ENCODE data around the gene NUDT15. TPM values are rescaled to one million over a fixed set of nuclear protein-coding genes. Genes with fewer than 3 reads are reported as not detected.

Gene NUDT15
- total and polyA plus RNA-seq, 2 of the 8 experiments (the other 6 are each of a cell fraction or from before 2014, with no cell fraction given), result 37.8 to 65.9 TPM

DNA sequence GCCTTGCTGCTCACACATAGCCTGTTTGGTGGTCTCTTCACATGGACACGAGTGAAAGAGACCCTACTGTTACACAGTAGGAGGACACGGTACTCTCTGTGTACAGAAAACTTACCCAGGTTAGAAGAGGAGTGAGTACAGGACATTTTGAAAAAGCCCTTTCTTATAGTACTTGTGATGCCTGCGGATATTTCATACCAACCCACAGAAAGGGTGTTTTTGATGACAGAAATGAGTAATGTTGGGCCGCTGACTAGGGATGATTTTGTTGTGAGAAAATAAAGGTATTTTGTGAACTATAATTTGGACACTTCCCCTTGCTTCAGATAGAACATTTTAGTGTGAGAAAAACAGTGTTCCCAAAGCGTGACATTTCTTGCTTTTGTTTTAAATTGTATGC is 18.2 kb downstream of the NUDT15 start:
- 88% methylated on average over 5 of the region's 5 CpGs; no CpG with 5 or more reads in 1 of the 2 experiments for WGBS, 2 experiments (ENCODE audit: extremely low coverage in 1 of 2, insufficient coverage in 1 of 2, insufficient read length in 1 of 2, insufficient replicate concordance in 2 of 2, low coverage in 1 of 2, low lambda C conversion rate in 2 of 2, missing lambda C conversion rate in 1 of 2)
- no peak overlapping the region for H3K9ac ChIP-seq (replicated peaks in 1 of 4; ENCODE audit: extremely low read depth in 1 of 4, low read depth in 3 of 4, low read length in 3 of 4)
- no peak overlapping the region for H3K14ac ChIP-seq (ENCODE audit: insufficient read length)
- FAIRE-seq (no peak), DNase-seq (ENCODE audit: low read depth in 1 of 2, low spot score in 2 of 2) (no peak)
- H4K20me1 ChIP-seq (replicated peaks in 1 of 2; ENCODE audit: control insufficient read depth in 1 of 2, insufficient read depth in 2 of 2, low read length in 2 of 2), result no peaks in the 10 kb centered on the region
- H2BK120ac ChIP-seq (replicated peaks; ENCODE audit: low read depth, low read length), result no peak overlapping the region
- H2AFZ ChIP-seq (ENCODE audit: low read length), result no peak overlapping the region
- no peak overlapping the region for H3K23ac ChIP-seq (ENCODE audit: insufficient read length)
- H3K9me3 ChIP-seq (ENCODE audit: insufficient read depth in 2 of 2, low read depth in 1 of 2, low read length in 1 of 2), result peaks cover 0 to 8% of the 10 kb centered on the region in 2 experiments; a peak in 1 of 4 replicates
- no peak overlapping the region for H3K18ac ChIP-seq (ENCODE audit: extremely low read depth, low read length)
- H3K4me1 ChIP-seq (replicated peaks in 1 of 4; ENCODE audit: control insufficient read depth in 3 of 4, insufficient read depth in 4 of 4, low read length in 3 of 4), result no peaks in the 10 kb centered on the region
- H3K56ac ChIP-seq (replicated peaks; ENCODE audit: insufficient read length, low read depth, low read length), result no peak overlapping the region
- H3K23me2 ChIP-seq (ENCODE audit: low read depth, low read length), result no peaks in the 10 kb centered on the region
- no peak overlapping the region for H3K27ac ChIP-seq (ENCODE audit: low read depth, low read length)
- ChIA-PET CTCF (ENCODE audit: partially characterized antibody) (no interaction called here), POLR2A (ENCODE audit: partially characterized antibody) (no interaction called here)
- H2BK20ac ChIP-seq (ENCODE audit: low read length), result no peak overlapping the region
- H3K27me3 ChIP-seq (replicated peaks in 1 of 4; ENCODE audit: control insufficient read depth in 3 of 4, extremely low read depth in 1 of 4, insufficient read depth in 3 of 4, low read length in 3 of 4), result no peaks in the 10 kb centered on the region
- no peak overlapping the region for H2BK15ac ChIP-seq (ENCODE audit: low read length)
- H3K79me2 ChIP-seq (ENCODE audit: control insufficient read depth in 1 of 2, insufficient read depth in 2 of 2, low read length in 2 of 2), result no peaks in the 10 kb centered on the region
- no peak overlapping the region for H4K5ac ChIP-seq (ENCODE audit: insufficient read length, low read depth, low read length)
- H3K79me1 ChIP-seq (ENCODE audit: low read depth, low read length), result no peaks in the 10 kb centered on the region
- H2BK5ac ChIP-seq (ENCODE audit: low read depth, low read length), result no peak overlapping the region
- no peak overlapping the region for H3K4ac ChIP-seq (replicated peaks; ENCODE audit: insufficient read length, low read depth, low read length)
- H3K4me2 ChIP-seq (ENCODE audit: insufficient read depth in 1 of 2, low read depth in 2 of 2, low read length in 2 of 2), result no peak overlapping the region
- no peak overlapping the region for H3K4me3 ChIP-seq (ENCODE audit: extremely low read depth in 1 of 4, insufficient read depth in 2 of 4, low read depth in 3 of 4, low read length in 4 of 4)
- H2AK5ac ChIP-seq (ENCODE audit: low read depth, low read length), result no peak overlapping the region
- H2BK12ac ChIP-seq (ENCODE audit: low read depth, low read length), result no peak overlapping the region
- no peak overlapping the region for H4K8ac ChIP-seq (ENCODE audit: extremely low read depth, insufficient read depth, low read length)
- H3K36me3 ChIP-seq (ENCODE audit: control insufficient read depth in 2 of 4, insufficient read depth in 4 of 4, low read length in 3 of 4), result peaks cover 0 to 17% (median 5%) of the 10 kb centered on the region in 4 experiments; a peak in 4 of 8 replicates
- no peak overlapping the region for H4K91ac ChIP-seq (replicated peaks; ENCODE audit: insufficient read length, low read length)
- no peak for TF ChIP-seq CBX5 (IDR thresholded peaks at IDR 0.05; ENCODE audit: low read depth, low read length)
- no peak for TF ChIP-seq TEAD4 (IDR thresholded peaks at IDR 0.05; ENCODE audit: low read depth, low read length)
- no peak for TF ChIP-seq NANOG (IDR thresholded peaks at IDR 0.05; ENCODE audit: insufficient read depth, low read depth, low read length, poor library complexity, severe bottlenecking)
- no peak for TF ChIP-seq CEBPB (IDR thresholded peaks at IDR 0.05; ENCODE audit: low read depth, low read length)
- TF ChIP-seq, protein P1, sequence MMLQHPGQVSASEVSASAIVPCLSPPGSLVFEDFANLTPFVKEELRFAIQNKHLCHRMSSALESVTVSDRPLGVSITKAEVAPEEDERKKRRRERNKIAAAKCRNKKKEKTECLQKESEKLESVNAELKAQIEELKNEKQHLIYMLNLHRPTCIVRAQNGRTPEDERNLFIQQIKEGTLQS (IDR thresholded peaks at IDR 0.05; ENCODE audit: insufficient read depth, low read depth, low read length), result no peak
- no peak for TF ChIP-seq CREB1 (IDR thresholded peaks at IDR 0.05)
- TF ChIP-seq RBBP5 (IDR thresholded peaks at IDR 0.05; ENCODE audit: borderline replicate concordance, low read depth, low read length), result no peak
- TF ChIP-seq, protein P2, sequence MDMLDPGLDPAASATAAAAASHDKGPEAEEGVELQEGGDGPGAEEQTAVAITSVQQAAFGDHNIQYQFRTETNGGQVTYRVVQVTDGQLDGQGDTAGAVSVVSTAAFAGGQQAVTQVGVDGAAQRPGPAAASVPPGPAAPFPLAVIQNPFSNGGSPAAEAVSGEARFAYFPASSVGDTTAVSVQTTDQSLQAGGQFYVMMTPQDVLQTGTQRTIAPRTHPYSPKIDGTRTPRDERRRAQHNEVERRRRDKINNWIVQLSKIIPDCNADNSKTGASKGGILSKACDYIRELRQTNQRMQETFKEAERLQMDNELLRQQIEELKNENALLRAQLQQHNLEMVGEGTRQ (IDR thresholded peaks at IDR 0.05; ENCODE audit: low read length), result no peak
- TF ChIP-seq RXRA (IDR thresholded peaks at IDR 0.05; ENCODE audit: insufficient read depth, low read depth, low read length), result no peak
- TF ChIP-seq SIX5 (IDR thresholded peaks at IDR 0.05; ENCODE audit: low read depth, low read length), result no peak
- no peak for TF ChIP-seq SRF (IDR thresholded peaks at IDR 0.05; ENCODE audit: low read depth, low read length)
- TF ChIP-seq RNF2 (IDR thresholded peaks at IDR 0.05; ENCODE audit: borderline replicate concordance, low read depth, low read length, missing control alignments, poor library complexity, severe bottlenecking), result no peak
